ENCODE results near the gene ZNF407.

The ZNF407 gene

GRCh38 chr18:74760026-74760425, 162.4 kb downstream of the ZNF407 start:
- H3K9me3 ChIP-seq (ENCODE audit: control insufficient read depth, insufficient read depth, low read length): no peaks in the 10 kb centered on the region
- no peak overlapping the region for H3K4me2 ChIP-seq (ENCODE audit: low read length)
- H4K20me1 ChIP-seq (ENCODE audit: control insufficient read depth, insufficient read depth, low read depth, low read length): no peaks in the 10 kb centered on the region
- TF ChIP-seq CTCF (IDR thresholded peaks at IDR 0.05; ENCODE audit: low read depth, low read length, poor library complexity, severe bottlenecking) (no peak), EZH2phosphoT487 (IDR thresholded peaks at IDR 0.05; ENCODE audit: borderline replicate concordance, low read length) (no peak)
- no peaks in the 10 kb centered on the region for H3K4me1 ChIP-seq (ENCODE audit: control insufficient read depth, low read length)
- no peaks in the 10 kb centered on the region for H3F3A ChIP-seq (ENCODE audit: control insufficient read depth, insufficient read depth)
- H3K4me3 ChIP-seq (ENCODE audit: low read length): no peak overlapping the region
- H3K36me3 ChIP-seq (ENCODE audit: control insufficient read depth, low read length): no peaks in the 10 kb centered on the region
- H3K9me2 ChIP-seq (replicated peaks; ENCODE audit: control insufficient read depth, low read length): no peaks in the 10 kb centered on the region
- H3K27ac ChIP-seq (ENCODE audit: low read depth, low read length): no peak overlapping the region
- no peaks in the 10 kb centered on the region for H3K79me2 ChIP-seq (ENCODE audit: control insufficient read depth, low read length)
- no peaks in the 10 kb centered on the region for H3K27me3 ChIP-seq (ENCODE audit: control insufficient read depth, low read length)

GRCh38 chr18:74760436-74760835, 162.8 kb downstream of the ZNF407 start:
- Histone ChIP-seq H4K20me1 (ENCODE audit: control insufficient read depth, insufficient read depth, low read depth, low read length) (no peaks in the 10 kb centered on the region), H3K36me3 (ENCODE audit: control insufficient read depth, low read length) (no peaks in the 10 kb centered on the region), H3F3A (ENCODE audit: control insufficient read depth, insufficient read depth) (no peaks in the 10 kb centered on the region), H3K79me2 (ENCODE audit: control insufficient read depth, low read length) (no peaks in the 10 kb centered on the region), H3K9me3 (ENCODE audit: control insufficient read depth, insufficient read depth, low read length) (no peaks in the 10 kb centered on the region), H3K27ac (ENCODE audit: low read depth, low read length) (no peak overlapping the region), H3K4me3 (ENCODE audit: low read length) (no peak overlapping the region), H3K4me1 (ENCODE audit: control insufficient read depth, low read length) (no peaks in the 10 kb centered on the region), H3K27me3 (ENCODE audit: control insufficient read depth, low read length) (no peaks in the 10 kb centered on the region), H3K9me2 (replicated peaks; ENCODE audit: control insufficient read depth, low read length) (no peaks in the 10 kb centered on the region), H3K4me2 (ENCODE audit: low read length) (no peak overlapping the region)
- TF ChIP-seq CTCF (IDR thresholded peaks at IDR 0.05; ENCODE audit: low read depth, low read length, poor library complexity, severe bottlenecking): no peak
- no peak for TF ChIP-seq EZH2phosphoT487 (IDR thresholded peaks at IDR 0.05; ENCODE audit: borderline replicate concordance, low read length)

GRCh38 chr18:74766251-74766650, 168.6 kb downstream of the ZNF407 start:
- no peak for TF ChIP-seq EZH2phosphoT487 (IDR thresholded peaks at IDR 0.05; ENCODE audit: borderline replicate concordance, low read length)
- H3K36me3 ChIP-seq (ENCODE audit: control insufficient read depth, low read length): no peaks in the 10 kb centered on the region
- no peak overlapping the region for H3K4me2 ChIP-seq (ENCODE audit: low read length)
- H4K20me1 ChIP-seq (ENCODE audit: control insufficient read depth, insufficient read depth, low read depth, low read length): no peaks in the 10 kb centered on the region
- no peak overlapping the region for H3K27ac ChIP-seq (ENCODE audit: low read depth, low read length)
- no peaks in the 10 kb centered on the region for H3K27me3 ChIP-seq (ENCODE audit: control insufficient read depth, low read length)
- H3F3A ChIP-seq (ENCODE audit: control insufficient read depth, insufficient read depth): no peaks in the 10 kb centered on the region
- H3K9me3 ChIP-seq (ENCODE audit: control insufficient read depth, insufficient read depth, low read length): no peaks in the 10 kb centered on the region
- H3K79me2 ChIP-seq (ENCODE audit: control insufficient read depth, low read length): no peaks in the 10 kb centered on the region
- no peaks in the 10 kb centered on the region for H3K4me1 ChIP-seq (ENCODE audit: control insufficient read depth, low read length)
- H3K9me2 ChIP-seq (replicated peaks; ENCODE audit: control insufficient read depth, low read length): no peaks in the 10 kb centered on the region
- H3K4me3 ChIP-seq (ENCODE audit: low read length): no peak overlapping the region

- Histone ChIP-seq H3K27me3 (ENCODE audit: control insufficient read depth, low read length) (no peaks in the 10 kb centered on the region), H3F3A (ENCODE audit: control insufficient read depth, insufficient read depth) (no peaks in the 10 kb centered on the region), H3K27ac (ENCODE audit: low read depth, low read length) (no peak overlapping the region), H3K4me3 (ENCODE audit: low read length) (no peak overlapping the region), H3K9me2 (replicated peaks; ENCODE audit: control insufficient read depth, low read length) (no peaks in the 10 kb centered on the region), H4K20me1 (ENCODE audit: control insufficient read depth, insufficient read depth, low read depth, low read length) (no peaks in the 10 kb centered on the region), H3K4me1 (ENCODE audit: control insufficient read depth, low read length) (no peaks in the 10 kb centered on the region), H3K4me2 (ENCODE audit: low read length) (no peak overlapping the region), H3K79me2 (ENCODE audit: control insufficient read depth, low read length) (no peaks in the 10 kb centered on the region), H3K36me3 (ENCODE audit: control insufficient read depth, low read length) (no peaks in the 10 kb centered on the region), H3K9me3 (ENCODE audit: control insufficient read depth, insufficient read depth, low read length) (no peaks in the 10 kb centered on the region)
- no peak for TF ChIP-seq CTCF (IDR thresholded peaks at IDR 0.05; ENCODE audit: low read depth, low read length, poor library complexity, severe bottlenecking)
- TF ChIP-seq EZH2phosphoT487 (IDR thresholded peaks at IDR 0.05; ENCODE audit: borderline replicate concordance, low read length): no peak
Observed at GRCh38 chr18:74768096-74768495, 170.4 kb downstream of the ZNF407 start.
